ENCODE measurements around the gene MRPL49.

- TF ChIP-seq CTCF (IDR thresholded peaks at IDR 0.05; ENCODE audit: poor library complexity, severe bottlenecking) (no peak), RAD21 (conservative IDR thresholded peaks at IDR 0.05) (no peak), REST (IDR thresholded peaks at IDR 0.05; ENCODE audit: borderline replicate concordance) (no peak), POLR2AphosphoS5 (IDR thresholded peaks at IDR 0.05) (no peak)
Measured at GRCh38 chr11:65135633-65136145, 13.6 kb downstream of the MRPL49 start.
